ENCODE results near the gene POLR2E. TPM values are rescaled to one million over a fixed set of nuclear protein-coding genes. Genes with fewer than 3 reads are reported as not detected.

Gene POLR2E
- total and polyA plus RNA-seq, 9 of the 15 experiments (the other 6 are each of a cell fraction or from before 2014, with no cell fraction given), result 3.4 to 413 (median 244) TPM

DNA sequence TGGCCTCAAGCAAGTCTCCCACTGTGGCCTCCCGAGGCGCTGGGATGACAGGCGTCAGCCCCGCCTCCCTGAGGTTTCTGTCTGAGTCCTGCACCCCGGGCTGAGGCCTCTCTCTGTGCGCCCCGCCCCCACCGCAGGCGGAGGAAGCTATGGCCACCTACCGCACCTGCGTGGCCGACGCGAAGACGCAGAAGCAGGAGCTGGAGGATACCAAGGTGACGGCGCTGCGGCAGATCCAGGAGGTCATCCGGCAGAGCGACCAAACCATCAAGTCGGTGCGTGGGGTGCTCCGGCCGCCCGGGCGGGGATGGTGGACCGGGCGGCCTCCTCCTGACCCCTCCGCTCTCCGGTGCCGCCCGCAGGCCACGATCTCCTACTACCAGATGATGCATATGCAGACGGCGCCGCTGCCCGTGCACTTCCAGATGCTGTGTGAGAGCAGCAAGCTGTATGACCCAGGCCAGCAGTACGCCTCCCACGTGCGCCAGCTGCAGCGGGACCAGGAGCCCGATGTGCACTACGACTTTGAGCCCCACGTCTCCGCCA, 15.5 kb downstream of the POLR2E start (continued):
- TF ChIP-seq YY1 (IDR thresholded peaks at IDR 0.05; ENCODE audit: borderline replicate concordance in 1 of 3, control insufficient read depth in 1 of 3, extremely low read depth in 1 of 3, insufficient read depth in 3 of 3, insufficient read length in 1 of 3, insufficient replicate concordance in 2 of 3, low read depth in 1 of 3, low read length in 2 of 3), result no peak
- peak; percentile 22 for TF ChIP-seq CCNT2 (IDR thresholded peaks at IDR 0.05; ENCODE audit: borderline replicate concordance, extremely low read depth, insufficient read length, low read depth, low read length)
- TF ChIP-seq, protein P1, sequence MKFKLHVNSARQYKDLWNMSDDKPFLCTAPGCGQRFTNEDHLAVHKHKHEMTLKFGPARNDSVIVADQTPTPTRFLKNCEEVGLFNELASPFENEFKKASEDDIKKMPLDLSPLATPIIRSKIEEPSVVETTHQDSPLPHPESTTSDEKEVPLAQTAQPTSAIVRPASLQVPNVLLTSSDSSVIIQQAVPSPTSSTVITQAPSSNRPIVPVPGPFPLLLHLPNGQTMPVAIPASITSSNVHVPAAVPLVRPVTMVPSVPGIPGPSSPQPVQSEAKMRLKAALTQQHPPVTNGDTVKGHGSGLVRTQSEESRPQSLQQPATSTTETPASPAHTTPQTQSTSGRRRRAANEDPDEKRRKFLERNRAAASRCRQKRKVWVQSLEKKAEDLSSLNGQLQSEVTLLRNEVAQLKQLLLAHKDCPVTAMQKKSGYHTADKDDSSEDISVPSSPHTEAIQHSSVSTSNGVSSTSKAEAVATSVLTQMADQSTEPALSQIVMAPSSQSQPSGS (CRISPR knock-in tag; IDR thresholded peaks at IDR 0.05), result no peak
- TF ChIP-seq, protein P2, sequence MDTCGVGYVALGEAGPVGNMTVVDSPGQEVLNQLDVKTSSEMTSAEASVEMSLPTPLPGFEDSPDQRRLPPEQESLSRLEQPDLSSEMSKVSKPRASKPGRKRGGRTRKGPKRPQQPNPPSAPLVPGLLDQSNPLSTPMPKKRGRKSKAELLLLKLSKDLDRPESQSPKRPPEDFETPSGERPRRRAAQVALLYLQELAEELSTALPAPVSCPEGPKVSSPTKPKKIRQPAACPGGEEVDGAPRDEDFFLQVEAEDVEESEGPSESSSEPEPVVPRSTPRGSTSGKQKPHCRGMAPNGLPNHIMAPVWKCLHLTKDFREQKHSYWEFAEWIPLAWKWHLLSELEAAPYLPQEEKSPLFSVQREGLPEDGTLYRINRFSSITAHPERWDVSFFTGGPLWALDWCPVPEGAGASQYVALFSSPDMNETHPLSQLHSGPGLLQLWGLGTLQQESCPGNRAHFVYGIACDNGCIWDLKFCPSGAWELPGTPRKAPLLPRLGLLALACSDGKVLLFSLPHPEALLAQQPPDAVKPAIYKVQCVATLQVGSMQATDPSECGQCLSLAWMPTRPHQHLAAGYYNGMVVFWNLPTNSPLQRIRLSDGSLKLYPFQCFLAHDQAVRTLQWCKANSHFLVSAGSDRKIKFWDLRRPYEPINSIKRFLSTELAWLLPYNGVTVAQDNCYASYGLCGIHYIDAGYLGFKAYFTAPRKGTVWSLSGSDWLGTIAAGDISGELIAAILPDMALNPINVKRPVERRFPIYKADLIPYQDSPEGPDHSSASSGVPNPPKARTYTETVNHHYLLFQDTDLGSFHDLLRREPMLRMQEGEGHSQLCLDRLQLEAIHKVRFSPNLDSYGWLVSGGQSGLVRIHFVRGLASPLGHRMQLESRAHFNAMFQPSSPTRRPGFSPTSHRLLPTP (IDR thresholded peaks at IDR 0.05; ENCODE audit: borderline replicate concordance, extremely low read depth, insufficient read length), result peak; percentile 44
- TF ChIP-seq ILF3 (IDR thresholded peaks at IDR 0.05; ENCODE audit: borderline replicate concordance), result no peak
- TF ChIP-seq NR2C1 (IDR thresholded peaks at IDR 0.05), result no peak
- no peak for TF ChIP-seq NR2C1 (tag; IDR thresholded peaks at IDR 0.05)
- TF ChIP-seq ZNF561 (CRISPR knock-in tag; conservative IDR thresholded peaks at IDR 0.05), result no peak
- no peak for TF ChIP-seq CBFA2T2 (conservative IDR thresholded peaks at IDR 0.05)
- TF ChIP-seq BMI1 (IDR thresholded peaks at IDR 0.05; ENCODE audit: low read length), result no peak
- peak; percentile 9; the same call in 1 of the 2 replicates for TF ChIP-seq POLR2G (IDR thresholded peaks at IDR 0.05; ENCODE audit: low read depth, low read length)
- peak; percentile 36; the same call in 1 of the 2 replicates for TF ChIP-seq ATF7 (IDR thresholded peaks at IDR 0.05)
- no peak for TF ChIP-seq ARID2 (IDR thresholded peaks at IDR 0.05)
- no peak for TF ChIP-seq RFX1 (IDR thresholded peaks at IDR 0.05)

Measured in K562 (cell line).